Peyer's patch (tissue), 4 donors: Measurements from ENCODE around the gene ZNF726.

Source experiments
- CTCF ChIP-seq, 6 experiments: fragments of 450-650 bp in 4 of 6; fragments of 200-600 bp in 2 of 6; sonication (generic) in 1 of 6; IDR thresholded peaks; one replicate each; pipeline ENCODE4 v1.5.1; 2017 to 2019; ENCODE audit warnings: antibody characterized with exemption in 6 of 6, mild to moderate bottlenecking in 3 of 6, moderate library complexity in 1 of 6
- POLR2A ChIP-seq, 2 donors: fragments of 450-650 bp; IDR thresholded peaks; one replicate each; pipeline ENCODE4 v1.5.1; 2017; ENCODE audit warnings: antibody characterized with exemption in 2 of 2, mild to moderate bottlenecking in 2 of 2, moderate library complexity in 2 of 2

GRCh38 chr19:23872282-23872919 is 42.3 kb upstream of the ZNF726 start:
- no peak for TF ChIP-seq POLR2A (IDR thresholded peaks at IDR 0.05)
- no peak for TF ChIP-seq CTCF (IDR thresholded peaks at IDR 0.05)
